HG03159 (cell line): Measurements from ENCODE around the gene RAP1GAP2.
"Not testable (repeated sequence)": the region's sequence is repeated elsewhere in the genome, so short reads cannot be mapped to it uniquely, and the experiment has no call there.

Experiments used
- ATAC-seq: cut with Tn5 transposase; IDR thresholded peaks from one replicate; pipeline ENCODE4 v1.9.1; 2021; ENCODE audit warnings: mild to moderate bottlenecking, moderate library complexity; ENCODE audit not compliant: unreplicated experiment

Gene RAP1GAP2

GRCh38 chr17:2963332-2964027, 167.2 kb downstream of the RAP1GAP2 start:
- no peak for ATAC-seq

GRCh38 chr17:2964028-2964356, 167.8 kb downstream of the RAP1GAP2 start:
- ATAC-seq = no peak

GRCh38 chr17:2964370-2964769, 168.1 kb downstream of the RAP1GAP2 start:
- no peak for ATAC-seq

GRCh38 chr17:2964831-2965230, 168.6 kb downstream of the RAP1GAP2 start:
- no peak for ATAC-seq

GRCh38 chr17:2965621-2966595, 169.7 kb downstream of the RAP1GAP2 start:
- ATAC-seq = no peak

- ATAC-seq = no peak
Observed at GRCh38 chr17:2967515-2967914, 171.3 kb downstream of the RAP1GAP2 start.

- no peak for ATAC-seq
Observed at GRCh38 chr17:2971851-2972250, 175.6 kb downstream of the RAP1GAP2 start.

GRCh38 chr17:2972749-2973148, 176.5 kb downstream of the RAP1GAP2 start:
- no peak for ATAC-seq

- ATAC-seq = no peak
Observed at GRCh38 chr17:2974347-2974746, 178.1 kb downstream of the RAP1GAP2 start.

GRCh38 chr17:2975469-2975958, 179.3 kb downstream of the RAP1GAP2 start:
- no peak for ATAC-seq

GRCh38 chr17:2977157-2977556, 180.9 kb downstream of the RAP1GAP2 start:
- no peak for ATAC-seq

GRCh38 chr17:2978116-2978515, 181.9 kb downstream of the RAP1GAP2 start:
- no peak for ATAC-seq

GRCh38 chr17:2978991-2979390, 182.8 kb downstream of the RAP1GAP2 start:
- ATAC-seq = no peak

- ATAC-seq = no peak
Observed at GRCh38 chr17:2980211-2980903, 184.1 kb downstream of the RAP1GAP2 start.

GRCh38 chr17:2980904-2981246, 184.6 kb downstream of the RAP1GAP2 start:
- ATAC-seq = no peak

GRCh38 chr17:2981325-2981724, 185.1 kb downstream of the RAP1GAP2 start:
- no peak for ATAC-seq

- ATAC-seq = no peak
Observed at GRCh38 chr17:2982854-2983253, 186.6 kb downstream of the RAP1GAP2 start.

- no peak for ATAC-seq
Observed at GRCh38 chr17:2983255-2983654, 187.0 kb downstream of the RAP1GAP2 start.

- ATAC-seq = no peak
Observed at GRCh38 chr17:2985318-2985717, 189.1 kb downstream of the RAP1GAP2 start.

- no peak for ATAC-seq
Observed at GRCh38 chr17:2986925-2987324, 190.7 kb downstream of the RAP1GAP2 start.

GRCh38 chr17:2989396-2989795, 193.2 kb downstream of the RAP1GAP2 start:
- ATAC-seq = not testable (repeated sequence)
